H1 (cell line): ENCODE data around the gene URM1. TPM values are rescaled to one million over a fixed set of nuclear protein-coding genes. Genes with fewer than 3 reads are reported as not detected.

Source experiments
- CTCF ChIA-PET: fragments of 300-600 bp; sonication (Branson Sonifier 250); formaldehyde crosslinking; loops from one replicate; lab custom pipeline; 2021; ENCODE audit not compliant: partially characterized antibody; lab: Charles Lee
- POLR2A ChIA-PET: fragments of 300-600 bp; sonication (Branson Sonifier 250); formaldehyde crosslinking; loops from one replicate; lab custom pipeline; 2021; ENCODE audit warnings: inconsistent platforms; ENCODE audit not compliant: partially characterized antibody; lab: Charles Lee
- DNase-seq, 2 experiments: peaks; one replicate each; pipeline versions ENCODE4 v3.0.0 to v3.0.0-alpha.2; 2010 to 2022; ENCODE audit warnings: low spot score in 2 of 2, low read depth in 1 of 2, mixed read lengths in 1 of 2
- FAIRE-seq: peaks from 2 replicates; lab custom pipeline; 2011; peaks lifted over from hg19 to GRCh38; lab: Jason Lieb, UNC
- H2AFZ ChIP-seq: 2 replicates; pipeline ENCODE4 v1.8.1; 2012; ENCODE audit warnings: low read length, inconsistent platforms
- H2AK5ac ChIP-seq: 2 replicates; pipeline ENCODE4 v1.6.1; 2013; ENCODE audit warnings: low read depth, low read length
- H2BK120ac ChIP-seq: replicated peaks from 2 replicates; pipeline ENCODE3; 2013; ENCODE audit warnings: low read depth, low read length, inconsistent platforms
- H2BK12ac ChIP-seq: 2 replicates; pipeline ENCODE4 v1.6.1; 2013; ENCODE audit warnings: low read depth, low read length
- H2BK15ac ChIP-seq: 2 replicates; pipeline ENCODE4 v1.6.1; 2013; ENCODE audit warnings: low read length
- H2BK20ac ChIP-seq: 2 replicates; pipeline ENCODE4 v1.6.1; 2013; ENCODE audit warnings: low read length
- H2BK5ac ChIP-seq: 2 replicates; pipeline ENCODE4 v1.6.1; 2013; ENCODE audit warnings: low read depth, low read length
- H3K14ac ChIP-seq: 2 replicates; pipeline ENCODE4 v1.6.1; 2013; ENCODE audit warnings: inconsistent platforms; ENCODE audit not compliant: insufficient read length
- H3K18ac ChIP-seq: 2 replicates; pipeline ENCODE4 v1.6.1; 2013; ENCODE audit warnings: low read length; ENCODE audit errors: extremely low read depth
- H3K23ac ChIP-seq: 2 replicates; pipeline ENCODE4 v1.6.1; 2013; ENCODE audit warnings: inconsistent platforms; ENCODE audit not compliant: insufficient read length
- H3K23me2 ChIP-seq: 2 replicates; pipeline ENCODE4 v1.6.1; 2013; ENCODE audit warnings: low read depth, low read length
- H3K27ac ChIP-seq: 2 replicates; pipeline ENCODE4 v1.6.1; 2011; ENCODE audit warnings: low read depth, low read length, inconsistent platforms
- H3K27me3 ChIP-seq, 4 experiments: replicated peaks in 1 of 4; 1 replicate in 1 of 4; 2 replicates in 3 of 4; pipeline versions ENCODE4 v1.6.1 to v1.8.1; 2011 to 2013; ENCODE audit warnings: low read length in 3 of 4, mild to moderate bottlenecking in 3 of 4, inconsistent platforms in 2 of 4, mixed read lengths in 2 of 4, moderate library complexity in 1 of 4; ENCODE audit not compliant: control insufficient read depth in 3 of 4, insufficient read depth in 3 of 4; ENCODE audit errors: extremely low read depth in 1 of 4
- H3K36me3 ChIP-seq, 4 experiments: 2 replicates each; pipeline versions ENCODE4 v1.6.1 to v1.8.1; 2011 to 2013; ENCODE audit warnings: mild to moderate bottlenecking in 4 of 4, low read length in 3 of 4, moderate library complexity in 2 of 4, control low read depth in 1 of 4, inconsistent platforms in 1 of 4; ENCODE audit not compliant: insufficient read depth in 4 of 4, control insufficient read depth in 2 of 4
- H3K4ac ChIP-seq: replicated peaks from 2 replicates; pipeline ENCODE3; 2013; ENCODE audit warnings: low read length, low read depth, mixed read lengths, inconsistent platforms; ENCODE audit not compliant: insufficient read length
- H3K4me1 ChIP-seq, 4 experiments: replicated peaks in 1 of 4; 1 replicate in 1 of 4; 2 replicates in 3 of 4; pipeline versions ENCODE4 v1.6.1 to v1.8.1; 2011 to 2013; ENCODE audit warnings: low read length in 3 of 4, inconsistent platforms in 2 of 4, mixed read lengths in 1 of 4; ENCODE audit not compliant: insufficient read depth in 4 of 4, control insufficient read depth in 3 of 4
- H3K4me2 ChIP-seq, 2 experiments: 2 replicates each; pipeline versions ENCODE4 v1.6.1 to v1.8.1; 2011 to 2013; ENCODE audit warnings: low read depth in 2 of 2, low read length in 2 of 2, control low read depth in 1 of 2, inconsistent platforms in 1 of 2, mild to moderate bottlenecking in 1 of 2; ENCODE audit not compliant: insufficient read depth in 1 of 2
- H3K4me3 ChIP-seq, 4 experiments: fragments of 200-600, 300-600 bp in 1 of 4; sonication (generic), shearing (Covaris generic), sonication (Bioruptor Twin) in 1 of 4; 2 replicates each; pipeline versions ENCODE4 v1.5.1 to v1.8.1; 2011 to 2016; ENCODE audit warnings: low read length in 4 of 4, low read depth in 3 of 4, control low read depth in 2 of 4, inconsistent platforms in 2 of 4, mild to moderate bottlenecking in 2 of 4, mixed read lengths in 1 of 4, moderate library complexity in 1 of 4; ENCODE audit not compliant: insufficient read depth in 2 of 4; ENCODE audit errors: extremely low read depth in 1 of 4
- H3K56ac ChIP-seq: replicated peaks from 2 replicates; pipeline ENCODE3; 2013; ENCODE audit warnings: low read depth, mild to moderate bottlenecking, mixed read lengths, low read length, inconsistent platforms; ENCODE audit not compliant: insufficient read length
- H3K79me1 ChIP-seq: 2 replicates; pipeline ENCODE4 v1.6.1; 2013; ENCODE audit warnings: low read depth, low read length, control low read depth
- H3K79me2 ChIP-seq, 2 experiments: 2 replicates each; pipeline versions ENCODE4 v1.6.1 to v1.8.1; 2012 to 2013; ENCODE audit warnings: low read length in 2 of 2, mild to moderate bottlenecking in 2 of 2, inconsistent platforms in 1 of 2; ENCODE audit not compliant: insufficient read depth in 2 of 2, control insufficient read depth in 1 of 2
- H3K9ac ChIP-seq, 4 experiments: replicated peaks in 1 of 4; 1 replicate in 1 of 4; 2 replicates in 3 of 4; pipeline versions ENCODE4 v1.6.1 to v1.8.1; 2011 to 2013; ENCODE audit warnings: low read depth in 3 of 4, low read length in 3 of 4, control low read depth in 2 of 4, mild to moderate bottlenecking in 2 of 4, moderate library complexity in 2 of 4, inconsistent platforms in 1 of 4; ENCODE audit errors: extremely low read depth in 1 of 4
- H3K9me3 ChIP-seq, 2 experiments: 2 replicates each; pipeline versions ENCODE4 v1.6.1 to v1.8.1; 2012 to 2013; ENCODE audit warnings: mild to moderate bottlenecking in 2 of 2, moderate library complexity in 2 of 2, control low read depth in 1 of 2, inconsistent platforms in 1 of 2, low read depth in 1 of 2, low read length in 1 of 2, mixed read lengths in 1 of 2; ENCODE audit not compliant: insufficient read depth in 2 of 2
- H4K20me1 ChIP-seq, 2 experiments: replicated peaks in 1 of 2; 2 replicates each; pipeline versions ENCODE3 to v1.8.1; 2011 to 2013; ENCODE audit warnings: inconsistent platforms in 2 of 2, low read length in 2 of 2, mild to moderate bottlenecking in 1 of 2; ENCODE audit not compliant: insufficient read depth in 2 of 2, control insufficient read depth in 1 of 2
- H4K5ac ChIP-seq: 2 replicates; pipeline ENCODE4 v1.6.1; 2013; ENCODE audit warnings: low read length, low read depth, mixed read lengths, inconsistent platforms; ENCODE audit not compliant: insufficient read length
- H4K8ac ChIP-seq: 2 replicates; pipeline ENCODE4 v1.8.0; 2013; ENCODE audit warnings: mild to moderate bottlenecking, moderate library complexity, low read length, inconsistent platforms; ENCODE audit not compliant: insufficient read depth; ENCODE audit errors: extremely low read depth
- H4K91ac ChIP-seq: replicated peaks from 2 replicates; pipeline ENCODE3; 2013; ENCODE audit warnings: low read length, mixed read lengths, inconsistent platforms; ENCODE audit not compliant: insufficient read length
- CHD1 ChIP-seq: IDR thresholded peaks from 2 replicates; pipeline ENCODE4 v1.6.1; 2012; ENCODE audit warnings: low read depth, low read length, improper control_type of control experiment
- RNF2 ChIP-seq: fragments of 200-900, 300-1000 bp; sonication (generic); IDR thresholded peaks from 2 replicates; pipeline ENCODE4 v1.7.1; 2016; ENCODE audit warnings: borderline replicate concordance, low read depth, mild to moderate bottlenecking, antibody characterized with exemption, low read length; ENCODE audit not compliant: poor library complexity, severe bottlenecking; ENCODE audit errors: missing control alignments
- WGBS, 2 experiments: shearing (Covaris generic) in 1 of 2; methylation state at CpG; one replicate each; pipeline versions ENCODE4 v1.1.6 to v1.1.7; 2013 to 2015; ENCODE audit warnings: low lambda C conversion rate in 2 of 2, mixed read lengths in 2 of 2, inconsistent platforms in 1 of 2, low coverage in 1 of 2, missing lambda C conversion rate in 1 of 2; ENCODE audit not compliant: insufficient replicate concordance in 2 of 2, insufficient coverage in 1 of 2, insufficient read length in 1 of 2; ENCODE audit errors: extremely low coverage in 1 of 2, missing lambda C conversion rate in 1 of 2; 5-methylcytosine and 5-hydroxymethylcytosine counted together
- polyA plus RNA-seq, 7 experiments: library from polyadenylated mRNA; depleted of rRNA in 3 of 7; stranded (reverse) in 5 of 7; unstranded in 2 of 7; fragments of >200 nt in 5 of 7; fragments of 200-250 nt in 2 of 7; gene quantifications; 1 replicate in 5 of 7; 2 replicates in 1 of 7; 4 replicates in 1 of 7; pipeline versions ENCODE4 v1.2.1 to v1.2.3, GENCODE V29; 2011 to 2013; ENCODE audit warnings: missing spikeins in 2 of 7, mixed read lengths in 2 of 7
- total RNA-seq: library from RNA; stranded (reverse); fragmentation: NEBNext Ultra II Directional; extraction: Animal tissue kit (Norgen Biotek cat#: 25700); gene quantifications from 2 replicates; pipeline ENCODE4 v1.2.1, GENCODE V29; 2021

The URM1 gene
- total and polyA plus RNA-seq, 2 of the 8 experiments (the other 6 are each of a cell fraction or from before 2014, with no cell fraction given): 58.3 to 62.3 TPM

GRCh38 chr9:128391956-128392301 is 20.8 kb downstream of the URM1 start:
- Histone ChIP-seq H2BK120ac (no peak overlapping the region), H4K8ac (no peak overlapping the region; the same call in 1 of the 2 replicates), H4K91ac (no peak overlapping the region), H3K23me2 (peaks cover 4% of the 10 kb centered on the region), H3K27me3 (peaks cover 78 to 100% (median 97%) of the 10 kb centered on the region in 4 experiments), H3K36me3 (peaks cover 0 to 21% (median 9%) of the 10 kb centered on the region in 4 experiments; a peak in 6 of 8 replicates), H3K23ac (no peak overlapping the region), H2BK5ac (no peak overlapping the region), H3K14ac (no peak overlapping the region), H3K79me2 (no peaks in the 10 kb centered on the region), H3K4me3 (peak overlapping the region in 3 of 4 experiments; percentile 34 to 54 (median 45); a peak in 4 of 8 replicates), H2BK12ac (no peak overlapping the region), H2AK5ac (no peak overlapping the region), H3K4me1 (peaks cover 9 to 46% (median 41%) of the 10 kb centered on the region in 4 experiments), H3K9me3 (no peaks in the 10 kb centered on the region), H3K27ac (no peak overlapping the region), H3K18ac (no peak overlapping the region), H4K20me1 (peaks cover 22 to 47% of the 10 kb centered on the region in 2 experiments), H3K4ac (no peak overlapping the region), H4K5ac (no peak overlapping the region), H3K4me2 (peak overlapping the region; percentile 76 to 85), H2BK20ac (no peak overlapping the region), H2AFZ (no peak overlapping the region), H3K56ac (no peak overlapping the region), H3K79me1 (no peaks in the 10 kb centered on the region), H3K9ac (no peak overlapping the region), H2BK15ac (no peak overlapping the region)
- POLR2A ChIA-PET: interaction anchor here (0.6 to 13.1 kb wide), 5 partner anchors 8 to 130 kb away, joined by 3 to 92 read pairs (median 17); partner anchors contain the start of gene URM1
- DNase-seq: no peak
- CTCF ChIA-PET: interaction anchor here (1.0 to 21.9 kb wide), 7 partner anchors 8 to 50 kb away, joined by 3 to 323 read pairs (median 6); partner anchors contain the start of gene URM1
- WGBS, 2 experiments: 8% methylated on average over 21 of the region's 21 CpGs; no CpG with 5 or more reads in 1 of the 2 experiments
- TF ChIP-seq CHD1: no peak
- peak; percentile 91 for TF ChIP-seq RNF2
- no peak for FAIRE-seq
